Measurements from ENCODE around the gene SSB. TPM values are rescaled to one million over a fixed set of nuclear protein-coding genes. Genes with fewer than 3 reads are reported as not detected.
"Not testable (repeated sequence)": the region's sequence is repeated elsewhere in the genome, so short reads cannot be mapped to it uniquely, and the experiment has no call there.

SSB gene
- total RNA-seq, 1 donor from 2014 or later: 74.6 TPM

GRCh38 chr2:169824373-169825333, 26.0 kb downstream of the SSB start, which contains the start of gene METTL5:
TSS of gene METTL5 (minus strand) at chr2:169824905. CDS start at chr2:169824597, 308 bp downstream.
- intact Hi-C loops (cut with DNase I): loop anchor here (5.0 kb wide), 1 partner anchor 108 kb away; no protein-coding TSS in a partner anchor
- DNase-seq (ENCODE audit: low spot score) (peak; percentile 89), ATAC-seq (peak; percentile 68)

- peak; percentile 98 for ATAC-seq
- intact Hi-C loops (cut with DNase I): loop anchor here (5.0 kb wide), 1 partner anchor 105 kb away; no protein-coding TSS in a partner anchor
- peak; percentile 97 for DNase-seq (ENCODE audit: low spot score)
These were observed 28.8 kb downstream of the SSB start, which contains the start of gene UBR3 for GRCh38 chr2:169827272-169828140. TSS of gene UBR3 (plus strand) at chr2:169827454. CDS start at chr2:169827508, 54 bp downstream.

GRCh38 chr2:169828141-169828811, 29.6 kb downstream of the SSB start:
- DNase-seq (ENCODE audit: low spot score) (no peak), ATAC-seq (peak; percentile 32)
- intact Hi-C loops (cut with DNase I): loop anchor here (5.0 kb wide), 1 partner anchor 104 kb away; no protein-coding TSS in a partner anchor

GRCh38 chr2:169834401-169834800, 35.7 kb downstream of the SSB start:
- intact Hi-C loops (cut with DNase I): loop anchor here (5.0 kb wide), 1 partner anchor 802 kb away; the partner anchor contains the start of gene ABCB11
- DNase-seq (ENCODE audit: low spot score): no peak

GRCh38 chr2:169838743-169839489, 40.2 kb downstream of the SSB start:
- intact Hi-C loops (cut with DNase I): no loop called here
- no peak for DNase-seq (ENCODE audit: low spot score)
- ATAC-seq: no peak

More at GRCh38 chr2:169834401-169834800, 35.7 kb downstream of the SSB start:
- no peak for ATAC-seq

GRCh38 chr2:169839954-169840746, 41.5 kb downstream of the SSB start:
- ATAC-seq (peak; percentile 34), DNase-seq (ENCODE audit: low spot score) (no peak)
- intact Hi-C loops (cut with DNase I): no loop called here

- ATAC-seq: no peak
- intact Hi-C loops (cut with DNase I): no loop called here
These were observed 42.1 kb downstream of the SSB start for GRCh38 chr2:169840747-169841142.

GRCh38 chr2:169841625-169842024, 43.0 kb downstream of the SSB start:
- ATAC-seq; DNase-seq (ENCODE audit: low spot score); intact Hi-C loops (cut with DNase I): not testable (repeated sequence)

More at GRCh38 chr2:169840747-169841142, 42.1 kb downstream of the SSB start:
- no peak for DNase-seq (ENCODE audit: low spot score)

GRCh38 chr2:169845016-169845415, 46.3 kb downstream of the SSB start:
- intact Hi-C loops (cut with DNase I): no loop called here
- ATAC-seq: no peak
- DNase-seq (ENCODE audit: low spot score): no peak

GRCh38 chr2:169848959-169849693, 50.5 kb downstream of the SSB start:
- intact Hi-C loops (cut with DNase I); DNase-seq (ENCODE audit: low spot score); ATAC-seq: not testable (repeated sequence)

- ATAC-seq: no peak
These were observed 51.0 kb downstream of the SSB start for GRCh38 chr2:169849710-169850109.

GRCh38 chr2:169853041-169853668, 54.5 kb downstream of the SSB start:
- ATAC-seq (no peak), DNase-seq (ENCODE audit: low spot score) (no peak)
- intact Hi-C loops (cut with DNase I): no loop called here

More at GRCh38 chr2:169849710-169850109, 51.0 kb downstream of the SSB start:
- no peak for DNase-seq (ENCODE audit: low spot score)
- intact Hi-C loops (cut with DNase I): no loop called here

- DNase-seq (ENCODE audit: low spot score); ATAC-seq; intact Hi-C loops (cut with DNase I): not testable (repeated sequence)
These were observed 56.9 kb downstream of the SSB start for GRCh38 chr2:169855281-169856258.

- ATAC-seq (no peak), DNase-seq (ENCODE audit: low spot score) (no peak)
- intact Hi-C loops (cut with DNase I): no loop called here
These were observed 60.8 kb downstream of the SSB start for GRCh38 chr2:169859423-169859822.

- ATAC-seq: no peak
- intact Hi-C loops (cut with DNase I): no loop called here
- no peak for DNase-seq (ENCODE audit: low spot score)
These were observed 61.5 kb downstream of the SSB start for GRCh38 chr2:169860149-169860548.

All from sciatic nerve (tissue), 2 donors.